Omental fat pad (tissue), 4 donors: ENCODE data around the gene SOX6. TPM values are rescaled to one million over a fixed set of nuclear protein-coding genes. Genes with fewer than 3 reads are reported as not detected.

ENCODE experiments used
- ATAC-seq: fragments of 150-250 bp; one replicate; pipeline ENCODE4 v1.9.1; 2016; ENCODE audit warnings: mild to moderate bottlenecking, moderate library complexity; ENCODE audit not compliant: low FRiP score
- DNase-seq: peaks from one replicate; pipeline ENCODE4 v3.0.0-alpha.2; 2019; ENCODE audit warnings: low spot score
- CTCF ChIP-seq, 3 donors: fragments of 450-650 bp; IDR thresholded peaks; one replicate each; pipeline ENCODE4 v1.5.1; 2016 to 2017; ENCODE audit warnings: antibody characterized with exemption in 3 of 3, mild to moderate bottlenecking in 3 of 3, moderate library complexity in 2 of 3
- total RNA-seq, 4 donors: library from RNA; depleted of rRNA; stranded (reverse); fragments of >200 nt; gene quantifications; one replicate each; pipeline ENCODE4 v1.1.0, GENCODE V29; 2016

Gene SOX6
- total RNA-seq = 10 to 100 TPM in 1 of 4 donors, 1 to 10 TPM in 3; 2.0 to 41.0 (median 8.9) TPM

- no peak for TF ChIP-seq CTCF (IDR thresholded peaks at IDR 0.05)
- ATAC-seq (no peak), DNase-seq (no peak)
These were observed at the start of gene SOX6 for GRCh38 chr11:16356057-16356760. Gene SOX6, minus strand, starts transcription at chr11:16356546. Its CDS starts 15,298 bp downstream, at chr11:16341248.

GRCh38 chr11:16404781-16405285 lies 48.5 kb upstream of the SOX6 start:
- no peak for TF ChIP-seq CTCF (IDR thresholded peaks at IDR 0.05)
- DNase-seq = no peak
- ATAC-seq = no peak

GRCh38 chr11:16403851-16404250 lies 47.5 kb upstream of the SOX6 start:
- DNase-seq = no peak
- TF ChIP-seq CTCF (IDR thresholded peaks at IDR 0.05) = no peak
- ATAC-seq = no peak

GRCh38 chr11:16403448-16403803 lies 47.1 kb upstream of the SOX6 start:
- no peak for DNase-seq
- no peak for ATAC-seq
- no peak for TF ChIP-seq CTCF (IDR thresholded peaks at IDR 0.05)

- DNase-seq (no peak), ATAC-seq (no peak)
- TF ChIP-seq CTCF (IDR thresholded peaks at IDR 0.05) = no peak
These were observed 46.5 kb upstream of the SOX6 start for GRCh38 chr11:16402654-16403447.

GRCh38 chr11:16397390-16397789 lies 41.0 kb upstream of the SOX6 start:
- no peak for DNase-seq
- ATAC-seq = no peak
- no peak for TF ChIP-seq CTCF (IDR thresholded peaks at IDR 0.05)
